ENCODE data around the gene CEP85L. TPM values are rescaled to one million over a fixed set of nuclear protein-coding genes. Genes with fewer than 3 reads are reported as not detected.

CEP85L gene
- total and polyA plus RNA-seq, 4 donors, result 1.1 to 21.3 (median 9.4) TPM

Other genes with a start within 250 kb of the CEP85L start
- gene PLN, start 103.3 kb downstream of the CEP85L start, total RNA-seq, result 100 to 1,000 TPM; 232 to 587 TPM
- gene PLN, start 103.3 kb downstream of the CEP85L start, polyA plus RNA-seq, result 100 to 1,000 TPM; 539 to 955 TPM
- 10 to 100 TPM; 11.5 to 12.9 TPM for gene ASF1A, start 242.6 kb upstream of the CEP85L start, total RNA-seq
- gene ASF1A, start 242.6 kb upstream of the CEP85L start, polyA plus RNA-seq, result 10 to 100 TPM; 12.4 to 17.4 TPM